Glutamatergic neuron (in vitro differentiated cells): ENCODE data around the gene FBXL13. TPM values are rescaled to one million over a fixed set of nuclear protein-coding genes. Genes with fewer than 3 reads are reported as not detected.

ENCODE experiments used
- DNase-seq: peaks from one replicate; pipeline ENCODE4 v3.0.0; 2022
- H3K27ac Mint-ChIP-seq: one replicate; pipeline ENCODE4 v1.8.0; 2020; ENCODE audit warnings: mild to moderate bottlenecking, mixed read lengths, inconsistent platforms; ENCODE audit not compliant: unreplicated experiment
- H3K27me3 Mint-ChIP-seq: one replicate; pipeline ENCODE4 v1.8.0; 2020; ENCODE audit warnings: mild to moderate bottlenecking, moderate library complexity, mixed read lengths, inconsistent platforms; ENCODE audit not compliant: unreplicated experiment
- H3K36me3 Mint-ChIP-seq: one replicate; pipeline ENCODE4 v1.8.0; 2020; ENCODE audit warnings: mild to moderate bottlenecking, mixed read lengths, inconsistent platforms; ENCODE audit not compliant: unreplicated experiment
- H3K4me1 Mint-ChIP-seq: one replicate; pipeline ENCODE4 v1.8.0; 2020; ENCODE audit warnings: mild to moderate bottlenecking, low read depth, mixed read lengths, inconsistent platforms; ENCODE audit not compliant: unreplicated experiment
- H3K4me3 Mint-ChIP-seq: one replicate; pipeline ENCODE4 v1.8.0; 2020; ENCODE audit warnings: mild to moderate bottlenecking, mixed read lengths, inconsistent platforms; ENCODE audit not compliant: unreplicated experiment
- H3K9me3 Mint-ChIP-seq: one replicate; pipeline ENCODE4 v1.8.0; 2020; ENCODE audit warnings: mild to moderate bottlenecking, moderate library complexity, mixed read lengths, inconsistent platforms; ENCODE audit not compliant: unreplicated experiment
- CTCF ChIP-seq: fragments of 200-600 bp; sonication (generic); IDR thresholded peaks from one replicate; pipeline ENCODE4 v1.5.0; 2021; ENCODE audit not compliant: partially characterized antibody, unreplicated experiment
- total RNA-seq: library from RNA; stranded (reverse); fragmentation: NEBNext Ultra II Directional; extraction: Animal tissue kit (Norgen Biotek cat#: 25700); gene quantifications from one replicate; pipeline ENCODE4 v1.2.1, GENCODE V29; 2021; ENCODE audit not compliant: unreplicated experiment

FBXL13 gene
- total RNA-seq, 1 donor from 2014 or later, result 1.1 TPM

GRCh38 chr7:102873470-102874165 is 201.0 kb downstream of the FBXL13 start:
- no peak overlapping the region for H3K27ac Mint-ChIP-seq
- no peaks in the 10 kb centered on the region for H3K4me1 Mint-ChIP-seq
- H3K9me3 Mint-ChIP-seq, result peaks cover 4% of the 10 kb centered on the region
- no peaks in the 10 kb centered on the region for H3K27me3 Mint-ChIP-seq
- no peak for TF ChIP-seq CTCF
- no peak overlapping the region for H3K4me3 Mint-ChIP-seq
- no peak for DNase-seq
- H3K36me3 Mint-ChIP-seq, result no peaks in the 10 kb centered on the region

- no peaks in the 10 kb centered on the region for H3K27me3 Mint-ChIP-seq
- no peak for TF ChIP-seq CTCF
- no peaks in the 10 kb centered on the region for H3K36me3 Mint-ChIP-seq
- DNase-seq, result no peak
- peaks cover 4% of the 10 kb centered on the region for H3K9me3 Mint-ChIP-seq
- no peaks in the 10 kb centered on the region for H3K4me1 Mint-ChIP-seq
- H3K27ac Mint-ChIP-seq, result no peak overlapping the region
- no peak overlapping the region for H3K4me3 Mint-ChIP-seq
Measured at GRCh38 chr7:102872460-102872859, 202.1 kb downstream of the FBXL13 start.

- no peak for TF ChIP-seq CTCF
- no peak for DNase-seq
- peaks cover 4% of the 10 kb centered on the region for H3K9me3 Mint-ChIP-seq
- H3K36me3 Mint-ChIP-seq, result no peaks in the 10 kb centered on the region
- H3K4me1 Mint-ChIP-seq, result no peaks in the 10 kb centered on the region
- H3K4me3 Mint-ChIP-seq, result no peak overlapping the region
- H3K27ac Mint-ChIP-seq, result no peak overlapping the region
- H3K27me3 Mint-ChIP-seq, result no peaks in the 10 kb centered on the region
Measured at GRCh38 chr7:102869195-102869594, 205.4 kb downstream of the FBXL13 start.

- H3K9me3 Mint-ChIP-seq, result peaks cover 2% of the 10 kb centered on the region
- H3K4me3 Mint-ChIP-seq, result no peak overlapping the region
- H3K36me3 Mint-ChIP-seq, result no peaks in the 10 kb centered on the region
- DNase-seq, result no peak
- TF ChIP-seq CTCF, result no peak
- no peak overlapping the region for H3K27ac Mint-ChIP-seq
- no peaks in the 10 kb centered on the region for H3K4me1 Mint-ChIP-seq
- H3K27me3 Mint-ChIP-seq, result no peaks in the 10 kb centered on the region
Measured at GRCh38 chr7:102866535-102867215, 207.9 kb downstream of the FBXL13 start.

GRCh38 chr7:102864958-102865357 is 209.6 kb downstream of the FBXL13 start:
- Mint-ChIP-seq H3K4me3 (no peak overlapping the region), H3K27ac (no peak overlapping the region), H3K9me3 (peaks cover 2% of the 10 kb centered on the region), H3K36me3 (no peaks in the 10 kb centered on the region), H3K27me3 (no peaks in the 10 kb centered on the region), H3K4me1 (no peaks in the 10 kb centered on the region)
- DNase-seq, result no peak
- TF ChIP-seq CTCF, result no peak
